Sigmoid colon (tissue), 4 donors: ENCODE data around the gene LRRC57.

Source experiments
- CTCF ChIP-seq, 4 experiments: fragments of 450-650 bp in 3 of 4; fragments of 200-600 bp in 1 of 4; IDR thresholded peaks; one replicate each; pipeline ENCODE4 v1.5.1; 2016 to 2019; ENCODE audit warnings: antibody characterized with exemption in 4 of 4, mild to moderate bottlenecking in 3 of 4, moderate library complexity in 2 of 4
- EP300 ChIP-seq, 4 donors: sonication (generic); formaldehyde crosslinking; IDR thresholded peaks; one replicate each; pipeline ENCODE4 v1.6.1; 2017; ENCODE audit warnings: antibody characterized with exemption in 4 of 4
- POLR2A ChIP-seq, 2 donors: fragments of 450-650 bp; IDR thresholded peaks; one replicate each; pipeline ENCODE4 v1.6.1; 2016; ENCODE audit warnings: antibody characterized with exemption in 2 of 2, mild to moderate bottlenecking in 2 of 2, moderate library complexity in 2 of 2
- POLR2AphosphoS5 ChIP-seq, 4 donors: sonication (generic); formaldehyde crosslinking; IDR thresholded peaks; one replicate each; pipeline ENCODE4 v1.6.1; 2017; ENCODE audit warnings: antibody characterized with exemption in 4 of 4

- no peak for TF ChIP-seq CTCF (IDR thresholded peaks at IDR 0.05)
- TF ChIP-seq EP300 (IDR thresholded peaks at IDR 0.05) = no peak
- TF ChIP-seq POLR2AphosphoS5 (IDR thresholded peaks at IDR 0.05) = no peak
- TF ChIP-seq POLR2A (IDR thresholded peaks at IDR 0.05) = no peak
These were observed 46.1 kb downstream of the LRRC57 start for GRCh38 chr15:42502477-42502876.
